Activated CD4-positive, alpha-beta memory T cell treated with anti-CD3 and anti-CD28 coated beads for 36 hours (primary cell): ENCODE results near the gene CD40. TPM values are rescaled to one million over a fixed set of nuclear protein-coding genes. Genes with fewer than 3 reads are reported as not detected.

Source experiments
- CTCF ChIA-PET: fragments of 350-600 bp; sonication (Branson Sonifier 250); formaldehyde crosslinking; loops from one replicate; lab custom pipeline; 2021; ENCODE audit warnings: antibody characterized with exemption, inconsistent platforms; lab: Charles Lee
- POLR2A ChIA-PET: fragments of 350-600 bp; sonication (Branson Sonifier 250); formaldehyde crosslinking; loops from one replicate; lab custom pipeline; 2021; ENCODE audit warnings: antibody characterized with exemption; lab: Charles Lee
- DNase-seq: peaks from one replicate; pipeline ENCODE4 v3.0.0-alpha.2; 2020
- H3K27ac Mint-ChIP-seq: one replicate; pipeline ENCODE4 v1.8.0; 2021; ENCODE audit warnings: mixed read lengths
- H3K27me3 Mint-ChIP-seq: one replicate; pipeline ENCODE4 v1.8.0; 2021; ENCODE audit warnings: mixed read lengths
- H3K36me3 Mint-ChIP-seq: one replicate; pipeline ENCODE4 v1.8.0; 2021; ENCODE audit warnings: mixed read lengths
- H3K4me1 Mint-ChIP-seq: one replicate; pipeline ENCODE4 v1.8.0; 2021; ENCODE audit warnings: low read depth, mixed read lengths
- H3K4me3 Mint-ChIP-seq: one replicate; pipeline ENCODE4 v1.8.0; 2021; ENCODE audit warnings: mild to moderate bottlenecking, mixed read lengths
- H3K9me3 Mint-ChIP-seq: one replicate; pipeline ENCODE4 v1.8.0; 2021; ENCODE audit warnings: mixed read lengths
- intact Hi-C: fragments of 100-400 bp; cut with micrococcal nuclease; formaldehyde crosslinking; loops from one replicate; pipeline ENCODE4 v1.15.1; 2023
- total RNA-seq, 2 experiments: library from RNA; stranded (reverse); gene quantifications; one replicate each; pipeline ENCODE4 v1.2.3, GENCODE V29; 2021

Gene CD40
- total RNA-seq, 2 experiments from 2014 or later, result 3.2 to 4.0 TPM

- Mint-ChIP-seq H3K4me1 (no peaks in the 10 kb centered on the region), H3K9me3 (no peaks in the 10 kb centered on the region), H3K36me3 (no peaks in the 10 kb centered on the region), H3K27ac (no peak overlapping the region), H3K27me3 (peaks cover 7% of the 10 kb centered on the region), H3K4me3 (no peak overlapping the region)
- ChIA-PET POLR2A (no interaction called here), CTCF (interaction anchor here (0.6 to 1.5 kb wide), 4 partner anchors 11 to 31 kb away, joined by 3 to 5 read pairs (median 3); no protein-coding TSS in a partner anchor)
- no peak for DNase-seq
- intact Hi-C loops, result no loop called here
These were observed 39.0 kb downstream of the CD40 start for GRCh38 chr20:46157076-46157592.

DNA sequence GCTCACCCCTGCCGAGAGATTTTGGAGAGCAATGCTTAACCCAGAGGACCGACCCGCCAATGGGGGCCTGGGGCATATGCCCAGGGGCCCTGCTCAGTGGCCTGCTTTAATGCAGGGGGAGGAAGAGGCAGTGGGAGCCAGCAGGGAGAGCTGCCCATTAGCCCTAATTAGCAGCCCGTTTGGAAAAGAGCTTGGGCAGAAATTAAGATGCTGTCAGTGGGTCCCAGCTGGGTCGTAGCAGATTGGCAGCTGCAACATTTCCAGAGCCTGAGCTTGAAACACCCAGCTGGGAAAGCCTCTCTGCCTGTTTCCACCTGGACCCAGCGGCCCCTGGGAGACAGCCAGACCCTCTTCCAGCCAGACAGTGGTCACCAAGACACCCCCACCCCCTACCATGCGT is 39.5 kb downstream of the CD40 start:
- DNase-seq, result no peak
- H3K36me3 Mint-ChIP-seq, result no peaks in the 10 kb centered on the region
- CTCF ChIA-PET, result interaction anchor here (1.0 to 1.5 kb wide), 3 partner anchors 12 to 28 kb away, joined by 3 read pairs; no protein-coding TSS in a partner anchor
- intact Hi-C loops, result no loop called here
- no peaks in the 10 kb centered on the region for H3K4me1 Mint-ChIP-seq
- no peak overlapping the region for H3K4me3 Mint-ChIP-seq
- H3K9me3 Mint-ChIP-seq, result no peaks in the 10 kb centered on the region
- H3K27me3 Mint-ChIP-seq, result peaks cover 7% of the 10 kb centered on the region
- POLR2A ChIA-PET, result no interaction called here
- H3K27ac Mint-ChIP-seq, result no peak overlapping the region

DNA sequence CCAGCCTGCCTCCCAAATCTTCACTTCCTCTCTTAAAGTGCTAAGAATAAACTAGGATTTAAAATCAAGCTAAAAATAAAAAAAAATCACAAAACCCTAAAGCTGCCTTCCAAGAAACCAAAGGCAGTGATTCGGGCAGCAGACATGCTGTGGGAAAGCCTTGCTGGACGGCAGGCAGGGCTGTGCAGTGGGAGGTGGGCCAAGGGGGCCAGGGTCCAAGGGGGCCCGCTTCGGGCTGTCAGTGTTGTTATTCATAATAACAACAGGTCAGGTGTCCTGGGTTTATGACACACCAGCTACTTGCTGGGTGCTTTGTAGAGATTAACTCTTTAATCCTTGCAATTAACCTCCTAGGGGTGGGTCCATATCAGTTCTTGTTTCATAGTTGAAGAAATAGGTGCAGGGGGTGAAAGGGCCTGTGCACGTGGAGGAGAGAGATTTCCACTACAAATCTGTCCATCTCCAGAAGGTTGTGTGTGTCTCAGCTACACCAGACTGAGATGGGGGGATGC is 40.4 kb downstream of the CD40 start:
- POLR2A ChIA-PET, result no interaction called here
- Mint-ChIP-seq H3K4me3 (no peak overlapping the region), H3K4me1 (no peaks in the 10 kb centered on the region), H3K27me3 (peaks cover 8% of the 10 kb centered on the region), H3K27ac (no peak overlapping the region), H3K9me3 (no peaks in the 10 kb centered on the region), H3K36me3 (no peaks in the 10 kb centered on the region)
- intact Hi-C loops, result no loop called here
- DNase-seq, result no peak
- CTCF ChIA-PET, result no interaction called here

DNA sequence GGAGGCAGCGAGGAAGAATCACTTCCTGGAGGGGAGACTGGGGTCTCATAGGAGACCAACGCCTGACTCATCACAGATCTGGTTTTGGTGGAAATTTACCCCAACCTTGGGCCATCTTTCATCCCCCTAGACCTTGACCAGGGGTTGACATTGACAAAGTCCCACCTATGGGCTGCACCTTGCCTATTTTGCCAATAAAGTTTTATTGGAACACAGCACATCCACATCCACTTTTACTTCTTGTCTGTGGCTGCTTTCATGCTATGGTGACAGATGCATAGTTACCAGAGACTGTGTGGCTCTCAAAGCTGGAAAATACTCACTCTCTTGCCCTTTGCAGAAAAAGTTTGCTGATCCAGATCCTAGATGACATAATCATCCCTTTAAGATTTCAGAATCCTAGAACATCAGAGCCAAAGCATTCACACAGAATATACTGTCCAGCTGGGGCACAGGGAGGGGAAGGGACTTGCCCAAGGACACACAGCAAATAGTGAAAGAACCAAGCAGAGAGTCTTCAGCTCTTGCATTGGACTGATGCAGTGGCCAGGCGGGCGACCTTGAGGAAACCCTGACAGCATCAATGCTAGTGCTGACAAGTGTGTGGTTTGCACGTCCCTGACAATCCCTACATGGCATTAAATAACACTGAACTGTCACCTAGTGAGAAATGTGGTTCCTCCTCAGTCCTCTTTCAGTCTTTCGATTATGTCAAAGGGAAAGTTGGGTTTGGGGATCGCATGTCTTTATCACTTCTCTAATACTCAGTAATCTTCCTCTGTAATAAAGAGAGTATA is 41.2 kb downstream of the CD40 start:
- ChIA-PET CTCF (no interaction called here), POLR2A (no interaction called here)
- intact Hi-C loops, result no loop called here
- H3K4me1 Mint-ChIP-seq, result no peaks in the 10 kb centered on the region
- H3K9me3 Mint-ChIP-seq, result no peaks in the 10 kb centered on the region
- no peak overlapping the region for H3K27ac Mint-ChIP-seq
- peak; percentile 10 for DNase-seq
- no peaks in the 10 kb centered on the region for H3K36me3 Mint-ChIP-seq
- H3K4me3 Mint-ChIP-seq, result no peak overlapping the region
- H3K27me3 Mint-ChIP-seq, result peaks cover 11% of the 10 kb centered on the region

- H3K27ac Mint-ChIP-seq, result no peak overlapping the region
- ChIA-PET POLR2A (no interaction called here), CTCF (no interaction called here)
- no peak for DNase-seq
- H3K36me3 Mint-ChIP-seq, result no peaks in the 10 kb centered on the region
- no peaks in the 10 kb centered on the region for H3K9me3 Mint-ChIP-seq
- H3K27me3 Mint-ChIP-seq, result peaks cover 10% of the 10 kb centered on the region
- no peaks in the 10 kb centered on the region for H3K4me1 Mint-ChIP-seq
- no peak overlapping the region for H3K4me3 Mint-ChIP-seq
- intact Hi-C loops, result no loop called here
These were observed 42.5 kb downstream of the CD40 start for GRCh38 chr20:46160661-46161060.

GRCh38 chr20:46161921-46162320 is 43.8 kb downstream of the CD40 start:
- intact Hi-C loops, result no loop called here
- Mint-ChIP-seq H3K4me1 (no peaks in the 10 kb centered on the region), H3K36me3 (no peaks in the 10 kb centered on the region), H3K27me3 (peaks cover 10% of the 10 kb centered on the region), H3K27ac (no peak overlapping the region), H3K9me3 (no peaks in the 10 kb centered on the region), H3K4me3 (no peak overlapping the region)
- ChIA-PET CTCF (interaction anchor here (1.0 kb wide), 1 partner anchor 9 kb away, joined by 3 read pairs; no protein-coding TSS in a partner anchor), POLR2A (no interaction called here)
- no peak for DNase-seq

DNA sequence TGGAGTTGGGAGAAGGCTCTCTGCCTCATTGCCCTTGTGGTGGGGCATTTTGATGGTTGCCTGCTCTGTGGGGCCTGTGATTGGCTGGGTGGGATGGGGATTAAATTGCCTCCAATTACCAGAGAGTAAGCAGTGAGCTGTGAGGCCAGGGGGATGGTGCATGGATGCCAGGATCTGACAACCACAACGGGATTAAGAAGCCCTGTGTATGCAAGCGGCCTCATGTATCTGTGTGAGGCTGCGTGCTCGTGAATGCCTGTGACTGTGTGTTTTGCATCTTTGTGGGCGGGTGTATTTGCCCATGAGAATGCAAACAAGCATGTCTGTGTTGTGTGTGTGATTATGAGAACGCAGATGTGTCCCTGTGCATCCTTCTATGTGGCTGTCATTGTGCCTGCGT is 46.1 kb downstream of the CD40 start:
- DNase-seq, result no peak
- Mint-ChIP-seq H3K9me3 (no peaks in the 10 kb centered on the region), H3K4me1 (no peaks in the 10 kb centered on the region), H3K27me3 (peaks cover 14% of the 10 kb centered on the region), H3K27ac (no peak overlapping the region), H3K4me3 (no peak overlapping the region), H3K36me3 (no peaks in the 10 kb centered on the region)
- intact Hi-C loops, result no loop called here
- ChIA-PET CTCF (interaction anchor here (1.0 kb wide), 1 partner anchor 142 kb away, joined by 3 read pairs; no protein-coding TSS in a partner anchor), POLR2A (no interaction called here)

- Mint-ChIP-seq H3K9me3 (no peaks in the 10 kb centered on the region), H3K36me3 (no peaks in the 10 kb centered on the region), H3K27ac (no peak overlapping the region), H3K4me3 (no peak overlapping the region), H3K4me1 (no peaks in the 10 kb centered on the region), H3K27me3 (peaks cover 10% of the 10 kb centered on the region)
- intact Hi-C loops, result no loop called here
- no peak for DNase-seq
- CTCF ChIA-PET, result interaction anchor here (1.5 kb wide), 1 partner anchor 34 kb away, joined by 6 read pairs; no protein-coding TSS in a partner anchor
- POLR2A ChIA-PET, result no interaction called here
These were observed 49.0 kb downstream of the CD40 start for GRCh38 chr20:46167080-46167479.

DNA sequence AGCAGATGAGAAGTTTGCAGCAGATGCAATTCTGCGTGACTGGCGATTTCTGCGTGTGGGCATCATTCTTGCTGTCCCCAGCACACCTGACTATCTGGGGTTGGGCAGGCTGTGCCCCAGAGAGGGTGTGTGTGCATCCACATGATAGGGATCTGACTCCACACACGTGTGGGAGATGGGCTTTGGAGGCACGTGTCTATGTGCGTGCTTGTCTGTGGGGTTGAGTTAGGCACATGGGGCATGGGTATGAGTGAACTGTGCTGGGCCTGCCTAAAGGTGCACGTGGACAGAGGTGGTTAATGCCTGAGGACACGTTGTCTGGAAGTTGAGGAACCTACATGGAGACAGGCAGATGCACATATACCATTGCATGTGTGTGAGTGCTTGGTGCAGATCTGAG is 50.3 kb downstream of the CD40 start:
- intact Hi-C loops, result no loop called here
- peaks cover 22% of the 10 kb centered on the region for H3K27me3 Mint-ChIP-seq
- ChIA-PET CTCF (no interaction called here), POLR2A (no interaction called here)
- no peaks in the 10 kb centered on the region for H3K4me1 Mint-ChIP-seq
- no peak for DNase-seq
- no peaks in the 10 kb centered on the region for H3K9me3 Mint-ChIP-seq
- no peaks in the 10 kb centered on the region for H3K36me3 Mint-ChIP-seq
- H3K4me3 Mint-ChIP-seq, result no peak overlapping the region
- no peak overlapping the region for H3K27ac Mint-ChIP-seq

- intact Hi-C loops, result no loop called here
These were observed 51.4 kb downstream of the CD40 start for GRCh38 chr20:46169245-46170171.

DNA sequence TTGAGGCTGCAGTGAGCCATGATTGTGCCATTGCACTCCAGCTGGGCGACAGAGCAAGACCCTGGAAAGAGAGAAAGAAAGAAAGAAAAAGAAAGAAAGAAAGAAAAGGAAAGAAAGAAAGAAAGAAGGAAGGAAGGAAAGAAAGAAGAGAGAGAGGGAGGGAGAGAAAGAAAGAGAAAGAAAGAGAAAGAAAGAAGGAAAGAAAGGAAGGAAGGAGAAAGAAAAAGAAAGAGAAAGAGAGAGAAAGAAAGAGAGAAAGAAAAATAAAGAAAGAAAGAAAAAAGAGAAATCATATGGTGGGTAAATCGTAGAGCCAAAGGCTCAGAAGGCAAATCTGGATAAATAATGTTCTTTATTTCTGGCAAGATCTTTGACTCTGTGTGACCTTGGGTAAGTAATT is 53.4 kb downstream of the CD40 start:
- ChIA-PET POLR2A (no interaction called here), CTCF (interaction anchor here (0.7 to 7.5 kb wide), 3 partner anchors 11 to 148 kb away, joined by 3 to 49 read pairs (median 5); no protein-coding TSS in a partner anchor)
- H3K36me3 Mint-ChIP-seq, result no peaks in the 10 kb centered on the region
- no peak for DNase-seq
- no peak overlapping the region for H3K4me3 Mint-ChIP-seq
- H3K9me3 Mint-ChIP-seq, result no peaks in the 10 kb centered on the region
- H3K27me3 Mint-ChIP-seq, result peaks cover 40% of the 10 kb centered on the region
- intact Hi-C loops, result no loop called here
- peaks cover 2% of the 10 kb centered on the region for H3K4me1 Mint-ChIP-seq
- no peak overlapping the region for H3K27ac Mint-ChIP-seq

More at GRCh38 chr20:46169245-46170171, 51.4 kb downstream of the CD40 start:
- Mint-ChIP-seq H3K4me1 (no peaks in the 10 kb centered on the region), H3K27ac (no peak overlapping the region), H3K27me3 (peaks cover 26% of the 10 kb centered on the region), H3K4me3 (no peak overlapping the region), H3K9me3 (no peaks in the 10 kb centered on the region), H3K36me3 (no peaks in the 10 kb centered on the region)
- CTCF ChIA-PET, result no interaction called here
- no peak for DNase-seq
- POLR2A ChIA-PET, result no interaction called here

- intact Hi-C loops, result no loop called here
- ChIA-PET POLR2A (no interaction called here), CTCF (interaction anchor here (1.9 to 7.5 kb wide), 3 partner anchors 11 to 148 kb away, joined by 5 to 49 read pairs (median 34); no protein-coding TSS in a partner anchor)
- peaks cover 42% of the 10 kb centered on the region for H3K27me3 Mint-ChIP-seq
- no peak overlapping the region for H3K27ac Mint-ChIP-seq
- no peaks in the 10 kb centered on the region for H3K9me3 Mint-ChIP-seq
- peaks cover 2% of the 10 kb centered on the region for H3K4me1 Mint-ChIP-seq
- no peak for DNase-seq
- H3K4me3 Mint-ChIP-seq, result no peak overlapping the region
- H3K36me3 Mint-ChIP-seq, result no peaks in the 10 kb centered on the region
These were observed 53.8 kb downstream of the CD40 start for GRCh38 chr20:46171909-46172308.
